ENCODE results near the gene DIPK2B. TPM values are rescaled to one million over a fixed set of nuclear protein-coding genes. Genes with fewer than 3 reads are reported as not detected.

The DIPK2B gene
- total and polyA plus RNA-seq, 4 donors, result 0.61 to 24.8 (median 0.89) TPM

DNA sequence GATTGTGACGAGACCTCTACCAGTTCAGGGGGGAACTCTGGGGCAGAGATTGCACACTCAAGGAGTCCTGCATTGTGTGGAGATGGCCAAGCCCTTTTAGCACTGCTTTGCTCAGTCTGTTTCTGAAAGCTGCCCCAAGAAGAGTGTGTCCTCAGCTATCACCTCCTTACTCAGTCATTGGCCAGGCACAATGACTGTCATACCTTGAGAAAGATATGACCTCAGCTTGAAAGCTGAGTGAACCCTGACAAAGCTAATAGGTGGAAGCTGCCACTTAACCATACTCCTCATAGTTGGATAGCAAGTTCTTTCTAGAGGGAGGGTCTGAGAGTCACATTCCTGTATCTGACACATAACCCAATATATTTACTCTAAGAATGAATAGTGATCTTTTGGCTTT is 37.8 kb upstream of the DIPK2B start:
- Histone ChIP-seq H3K27ac (ENCODE audit: low read depth in 1 of 2, low read length in 2 of 2) (no peak overlapping the region), H3K27me3 (ENCODE audit: control insufficient read depth in 4 of 4, insufficient read depth in 4 of 4, low read length in 3 of 4) (peaks cover 0 to 4% (median 0%) of the 10 kb centered on the region in 4 donors), H3K4me3 (ENCODE audit: low read depth in 1 of 3, low read length in 3 of 3) (no peak overlapping the region), H3K9ac (ENCODE audit: low read depth in 1 of 2, low read length in 2 of 2) (no peak overlapping the region), H3K4me1 (ENCODE audit: control insufficient read depth in 4 of 4, insufficient read depth in 4 of 4, low read length in 3 of 4) (no peaks in the 10 kb centered on the region), H3K9me3 (ENCODE audit: control insufficient read depth in 4 of 4, low read length in 3 of 4) (no peaks in the 10 kb centered on the region), H3K36me3 (ENCODE audit: control insufficient read depth in 4 of 4, insufficient read depth in 3 of 4, low read depth in 1 of 4, low read length in 3 of 4) (no peaks in the 10 kb centered on the region)
- no peak for DNase-seq (ENCODE audit: low spot score)
- no peak for TF ChIP-seq FOXA1 (IDR thresholded peaks at IDR 0.05)
- no peak for TF ChIP-seq SP1 (IDR thresholded peaks at IDR 0.05)
- no peak for TF ChIP-seq NR2F2 (IDR thresholded peaks at IDR 0.05)
- TF ChIP-seq EGR1 (IDR thresholded peaks at IDR 0.05; ENCODE audit: low read depth in 2 of 2), result no peak
- TF ChIP-seq, protein P1, sequence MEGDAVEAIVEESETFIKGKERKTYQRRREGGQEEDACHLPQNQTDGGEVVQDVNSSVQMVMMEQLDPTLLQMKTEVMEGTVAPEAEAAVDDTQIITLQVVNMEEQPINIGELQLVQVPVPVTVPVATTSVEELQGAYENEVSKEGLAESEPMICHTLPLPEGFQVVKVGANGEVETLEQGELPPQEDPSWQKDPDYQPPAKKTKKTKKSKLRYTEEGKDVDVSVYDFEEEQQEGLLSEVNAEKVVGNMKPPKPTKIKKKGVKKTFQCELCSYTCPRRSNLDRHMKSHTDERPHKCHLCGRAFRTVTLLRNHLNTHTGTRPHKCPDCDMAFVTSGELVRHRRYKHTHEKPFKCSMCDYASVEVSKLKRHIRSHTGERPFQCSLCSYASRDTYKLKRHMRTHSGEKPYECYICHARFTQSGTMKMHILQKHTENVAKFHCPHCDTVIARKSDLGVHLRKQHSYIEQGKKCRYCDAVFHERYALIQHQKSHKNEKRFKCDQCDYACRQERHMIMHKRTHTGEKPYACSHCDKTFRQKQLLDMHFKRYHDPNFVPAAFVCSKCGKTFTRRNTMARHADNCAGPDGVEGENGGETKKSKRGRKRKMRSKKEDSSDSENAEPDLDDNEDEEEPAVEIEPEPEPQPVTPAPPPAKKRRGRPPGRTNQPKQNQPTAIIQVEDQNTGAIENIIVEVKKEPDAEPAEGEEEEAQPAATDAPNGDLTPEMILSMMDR (IDR thresholded peaks at IDR 0.05; ENCODE audit: low read depth, low read length, missing input control), result no peak
- no peak for TF ChIP-seq REST (IDR thresholded peaks at IDR 0.05)
- WGBS, result 65% methylated on average over 1 of the region's 1 CpG

GRCh38 chrX:45233531-45233930 is 32.9 kb upstream of the DIPK2B start:
- no peak for DNase-seq (ENCODE audit: low spot score)
- H3K4me3 ChIP-seq (ENCODE audit: low read depth in 1 of 3, low read length in 3 of 3), result no peak overlapping the region
- no peak for TF ChIP-seq GABPA (IDR thresholded peaks at IDR 0.05 in 1 of 2, conservative IDR thresholded peaks at IDR 0.05 in 1 of 2)
- TF ChIP-seq SP1 (IDR thresholded peaks at IDR 0.05), result no peak
- no peak for TF ChIP-seq JUND (IDR thresholded peaks at IDR 0.05)
- no peak overlapping the region for H3K9ac ChIP-seq (ENCODE audit: low read depth in 1 of 2, low read length in 2 of 2)
- H3K36me3 ChIP-seq (ENCODE audit: control insufficient read depth in 4 of 4, insufficient read depth in 3 of 4, low read depth in 1 of 4, low read length in 3 of 4), result no peaks in the 10 kb centered on the region
- H3K9me3 ChIP-seq (ENCODE audit: control insufficient read depth in 4 of 4, low read length in 3 of 4), result no peaks in the 10 kb centered on the region
- 58% methylated on average over 2 of the region's 2 CpGs for WGBS
- peaks cover 0 to 4% (median 0%) of the 10 kb centered on the region in 4 donors for H3K27me3 ChIP-seq (ENCODE audit: control insufficient read depth in 4 of 4, insufficient read depth in 4 of 4, low read length in 3 of 4)
- H3K4me1 ChIP-seq (ENCODE audit: control insufficient read depth in 4 of 4, insufficient read depth in 4 of 4, low read length in 3 of 4), result no peaks in the 10 kb centered on the region
- no peak overlapping the region for H3K27ac ChIP-seq (ENCODE audit: low read depth in 1 of 2, low read length in 2 of 2)

- no peak overlapping the region for H3K4me3 ChIP-seq (ENCODE audit: low read depth in 1 of 3, low read length in 3 of 3)
- 64% methylated on average over 3 of the region's 3 CpGs for WGBS
- H3K27me3 ChIP-seq (ENCODE audit: control insufficient read depth in 4 of 4, insufficient read depth in 4 of 4, low read length in 3 of 4), result peaks cover 0 to 1% (median 0%) of the 10 kb centered on the region in 4 donors
- H3K27ac ChIP-seq (ENCODE audit: low read depth in 1 of 2, low read length in 2 of 2), result no peak overlapping the region
- H3K4me1 ChIP-seq (ENCODE audit: control insufficient read depth in 4 of 4, insufficient read depth in 4 of 4, low read length in 3 of 4), result no peaks in the 10 kb centered on the region
- H3K9me3 ChIP-seq (ENCODE audit: control insufficient read depth in 4 of 4, low read length in 3 of 4), result no peaks in the 10 kb centered on the region
- no peaks in the 10 kb centered on the region for H3K36me3 ChIP-seq (ENCODE audit: control insufficient read depth in 4 of 4, insufficient read depth in 3 of 4, low read depth in 1 of 4, low read length in 3 of 4)
- DNase-seq (ENCODE audit: low spot score), result no peak
- no peak overlapping the region for H3K9ac ChIP-seq (ENCODE audit: low read depth in 1 of 2, low read length in 2 of 2)
- TF ChIP-seq TAF1 (conservative IDR thresholded peaks at IDR 0.05) (no peak), SP1 (IDR thresholded peaks at IDR 0.05) (no peak), JUND (IDR thresholded peaks at IDR 0.05) (no peak), GABPA (IDR thresholded peaks at IDR 0.05 in 1 of 2, conservative IDR thresholded peaks at IDR 0.05 in 1 of 2) (no peak), EGR1 (IDR thresholded peaks at IDR 0.05; ENCODE audit: low read depth in 2 of 2) (no peak), NR2F2 (IDR thresholded peaks at IDR 0.05) (no peak)
Measured at GRCh38 chrX:45232139-45232538, 31.5 kb upstream of the DIPK2B start.
